ENCODE data around the gene GUCA1A.

GUCA1A gene

GRCh38 chr6:42129360-42129676, 43.8 kb upstream of the GUCA1A start:
- no peak for TF ChIP-seq CTCF (conservative IDR thresholded peaks at IDR 0.05; ENCODE audit: low read length)
- no peak for DNase-seq (ENCODE audit: low read depth)

GRCh38 chr6:42131531-42131930, 41.6 kb upstream of the GUCA1A start:
- no peak for TF ChIP-seq CTCF (conservative IDR thresholded peaks at IDR 0.05; ENCODE audit: low read length)
- peak; percentile 49 for DNase-seq (ENCODE audit: low read depth)
- no peak overlapping the region for H3K4me3 ChIP-seq (ENCODE audit: low read length)

More at GRCh38 chr6:42129360-42129676, 43.8 kb upstream of the GUCA1A start:
- H3K4me3 ChIP-seq (ENCODE audit: low read length) = no peak overlapping the region

GRCh38 chr6:42133926-42134325, 39.2 kb upstream of the GUCA1A start:
- H3K4me3 ChIP-seq (ENCODE audit: low read length) = no peak overlapping the region
- DNase-seq (ENCODE audit: low read depth) = no peak
- no peak for TF ChIP-seq CTCF (conservative IDR thresholded peaks at IDR 0.05; ENCODE audit: low read length)

- DNase-seq (ENCODE audit: low read depth) = no peak
- no peak overlapping the region for H3K4me3 ChIP-seq (ENCODE audit: low read length)
- no peak for TF ChIP-seq CTCF (conservative IDR thresholded peaks at IDR 0.05; ENCODE audit: low read length)
These were observed 38.0 kb upstream of the GUCA1A start for GRCh38 chr6:42135161-42135560.

GRCh38 chr6:42135722-42136121, 37.4 kb upstream of the GUCA1A start:
- H3K4me3 ChIP-seq (ENCODE audit: low read length) = no peak overlapping the region
- TF ChIP-seq CTCF (conservative IDR thresholded peaks at IDR 0.05; ENCODE audit: low read length) = no peak
- peak; percentile 12 for DNase-seq (ENCODE audit: low read depth)

- peak; percentile 40; the same call in 1 of the 2 replicates for TF ChIP-seq CTCF (conservative IDR thresholded peaks at IDR 0.05; ENCODE audit: low read length)
- H3K4me3 ChIP-seq (ENCODE audit: low read length) = no peak overlapping the region
- peak; percentile 47 for DNase-seq (ENCODE audit: low read depth)
These were observed 36.5 kb upstream of the GUCA1A start for GRCh38 chr6:42136508-42137193.

- no peak overlapping the region for H3K4me3 ChIP-seq (ENCODE audit: low read length)
- no peak for TF ChIP-seq CTCF (conservative IDR thresholded peaks at IDR 0.05; ENCODE audit: low read length)
- DNase-seq (ENCODE audit: low read depth) = no peak
These were observed 35.9 kb upstream of the GUCA1A start for GRCh38 chr6:42137194-42137753.

Data from AG10803 (cell line).